Measurements from ENCODE around the gene ACTRT2. TPM values are rescaled to one million over a fixed set of nuclear protein-coding genes. Genes with fewer than 3 reads are reported as not detected.

ACTRT2 gene
- total RNA-seq, 1 experiment from 2014 or later, result not detected

GRCh38 chr1:3013371-3014049, 7.8 kb upstream of the ACTRT2 start:
- no peak overlapping the region for H3K9ac ChIP-seq (ENCODE audit: extremely low read depth, insufficient read length, low read length)
- no peak overlapping the region for H2AK5ac ChIP-seq (ENCODE audit: insufficient read length, low read length)
- no peak overlapping the region for H4K91ac ChIP-seq (ENCODE audit: insufficient read length, low read depth, low read length)
- Mint-ChIP-seq H3K4me3 (no peak overlapping the region; a peak in 1 of 5 replicates), H3K36me3 (ENCODE audit: insufficient read depth in 1 of 3, low read depth in 3 of 3) (peaks cover 0 to 24% (median 2%) of the 10 kb centered on the region in 3 experiments; a peak in 5 of 7 replicates), H3K27ac (no peak overlapping the region), H3K9me3 (peaks cover 16 to 65% of the 10 kb centered on the region in 2 experiments), H3K4me1 (peaks cover 0 to 19% of the 10 kb centered on the region in 2 experiments; a peak in 2 of 4 replicates), H3K27me3 (ENCODE audit: low read depth) (peaks cover 6% of the 10 kb centered on the region)
- H3K4me2 ChIP-seq (ENCODE audit: insufficient read depth, insufficient read length, low read length), result no peak overlapping the region
- no peak overlapping the region for H3K18ac ChIP-seq (ENCODE audit: insufficient read length, low read depth, low read length)
- no peak overlapping the region for H3K56ac ChIP-seq (ENCODE audit: insufficient read length, low read depth, low read length)
- H2BK20ac ChIP-seq (ENCODE audit: low read depth, low read length, poor library complexity, severe bottlenecking), result no peak overlapping the region
- H2BK12ac ChIP-seq (ENCODE audit: insufficient read length, low read depth, low read length), result no peak overlapping the region
- DNase-seq, result no peak
- H3K9me3 ChIP-seq (ENCODE audit: control insufficient read depth, low read depth, low read length), result peaks cover 21% of the 10 kb centered on the region
- no peaks in the 10 kb centered on the region for H3K79me2 ChIP-seq (ENCODE audit: insufficient read depth, low read length)
- no peaks in the 10 kb centered on the region for H3K4me1 ChIP-seq (ENCODE audit: insufficient read depth, low read length)
- no peak overlapping the region for H3K27ac ChIP-seq (ENCODE audit: insufficient read length, low read depth, low read length)
- no peak overlapping the region for H3K14ac ChIP-seq (ENCODE audit: insufficient read depth, low read length)
- H2AFZ ChIP-seq (ENCODE audit: low read length), result no peak overlapping the region
- no peaks in the 10 kb centered on the region; the same call in 1 of the 2 replicates for H3K27me3 ChIP-seq (ENCODE audit: insufficient read depth, low read length)
- no peak overlapping the region for H3T11ph ChIP-seq (ENCODE audit: low read length)
- H4K5ac ChIP-seq (ENCODE audit: insufficient read length, low read depth, low read length), result no peak overlapping the region
- H3K79me1 ChIP-seq (ENCODE audit: insufficient read depth, low read depth, low read length, poor library complexity, severe bottlenecking), result no peaks in the 10 kb centered on the region
- H4K20me1 ChIP-seq (ENCODE audit: control insufficient read depth, insufficient read depth, insufficient read length), result no peaks in the 10 kb centered on the region
- H3K23me2 ChIP-seq (ENCODE audit: insufficient read length, low read depth, low read length, poor library complexity, severe bottlenecking), result no peaks in the 10 kb centered on the region
- no peak overlapping the region for H3K23ac ChIP-seq (ENCODE audit: insufficient read length, low read depth, low read length)
- no peak overlapping the region for H3K4ac ChIP-seq (ENCODE audit: low read depth, low read length)
- H2BK5ac ChIP-seq (ENCODE audit: insufficient read length, low read length), result no peak overlapping the region
- no peak overlapping the region for H2BK120ac ChIP-seq (ENCODE audit: low read depth, low read length, poor library complexity, severe bottlenecking)
- no peak overlapping the region for H2BK15ac ChIP-seq (ENCODE audit: low read depth, low read length)
- TF ChIP-seq CTCF (conservative IDR thresholded peaks at IDR 0.05), result no peak
- WGBS (ENCODE audit: extremely low coverage, insufficient read length, low lambda C conversion rate), result no CpG with 5 or more reads among the region's 15 CpGs
- no peak overlapping the region for H4K8ac ChIP-seq (replicated peaks; ENCODE audit: insufficient read length, low read depth, low read length)
